GM12892 (cell line): Measurements from ENCODE around the gene NSG1.
"Not testable (repeated sequence)": the region's sequence is repeated elsewhere in the genome, so short reads cannot be mapped to it uniquely, and the experiment has no call there.

ENCODE experiments used
- DNase-seq: peaks from one replicate; pipeline ENCODE4 v3.0.0; 2011; ENCODE audit not compliant: insufficient read length
- FAIRE-seq: peaks from 2 replicates; lab custom pipeline; 2011; peaks lifted over from hg19 to GRCh38; lab: Jason Lieb, UNC
- POLR2A ChIP-seq: IDR thresholded peaks from 2 replicates; pipeline ENCODE4 v1.6.1; 2011; ENCODE audit warnings: low read depth, low read length, control low read depth
- POLR2AphosphoS5 ChIP-seq: IDR thresholded peaks from 2 replicates; pipeline ENCODE4 v1.6.1; 2011; ENCODE audit warnings: low read depth, low read length, control low read depth
- TAF1 ChIP-seq: IDR thresholded peaks from 2 replicates; pipeline ENCODE4 v1.6.1; 2011; ENCODE audit warnings: low read depth, mild to moderate bottlenecking, control low read depth, low read length, borderline replicate concordance

NSG1 gene

DNA sequence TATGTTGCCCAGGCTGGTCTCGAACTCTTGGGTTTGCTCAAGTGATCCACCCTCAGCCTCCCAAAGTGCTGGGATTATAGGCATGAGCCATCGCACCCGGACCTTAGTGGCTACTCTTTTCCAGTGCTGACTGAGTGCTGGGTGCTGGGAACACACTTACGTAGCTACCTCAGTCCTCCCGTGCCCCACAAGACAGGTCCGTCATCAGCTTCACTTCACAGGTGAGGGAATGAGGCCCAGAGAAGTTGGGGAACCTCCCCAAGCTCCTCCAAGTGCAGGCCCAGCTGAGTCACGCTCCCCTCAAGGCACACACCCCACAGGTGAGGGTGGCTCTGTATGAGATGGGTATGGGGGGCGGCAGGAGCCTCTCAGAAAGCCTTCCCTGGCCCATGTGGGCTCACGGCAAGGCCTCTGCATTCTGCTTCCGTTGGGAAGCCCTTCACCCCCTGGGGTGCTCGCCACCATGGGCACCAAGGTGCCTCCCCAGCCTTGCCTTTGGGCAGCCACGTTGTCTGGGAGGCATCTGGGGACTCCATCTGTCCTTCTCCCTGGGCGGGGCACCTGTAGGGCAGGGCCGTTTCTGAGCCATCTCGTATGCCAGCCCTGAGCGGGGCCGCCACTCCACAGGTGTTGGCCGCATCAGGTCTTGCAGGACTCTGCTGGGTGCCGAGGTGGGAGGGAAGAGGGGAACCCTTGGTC lies 28.4 kb downstream of the NSG1 start:
- TF ChIP-seq POLR2AphosphoS5 (no peak), TAF1 (no peak), POLR2A (no peak)
- FAIRE-seq (no peak), DNase-seq (no peak)

DNA sequence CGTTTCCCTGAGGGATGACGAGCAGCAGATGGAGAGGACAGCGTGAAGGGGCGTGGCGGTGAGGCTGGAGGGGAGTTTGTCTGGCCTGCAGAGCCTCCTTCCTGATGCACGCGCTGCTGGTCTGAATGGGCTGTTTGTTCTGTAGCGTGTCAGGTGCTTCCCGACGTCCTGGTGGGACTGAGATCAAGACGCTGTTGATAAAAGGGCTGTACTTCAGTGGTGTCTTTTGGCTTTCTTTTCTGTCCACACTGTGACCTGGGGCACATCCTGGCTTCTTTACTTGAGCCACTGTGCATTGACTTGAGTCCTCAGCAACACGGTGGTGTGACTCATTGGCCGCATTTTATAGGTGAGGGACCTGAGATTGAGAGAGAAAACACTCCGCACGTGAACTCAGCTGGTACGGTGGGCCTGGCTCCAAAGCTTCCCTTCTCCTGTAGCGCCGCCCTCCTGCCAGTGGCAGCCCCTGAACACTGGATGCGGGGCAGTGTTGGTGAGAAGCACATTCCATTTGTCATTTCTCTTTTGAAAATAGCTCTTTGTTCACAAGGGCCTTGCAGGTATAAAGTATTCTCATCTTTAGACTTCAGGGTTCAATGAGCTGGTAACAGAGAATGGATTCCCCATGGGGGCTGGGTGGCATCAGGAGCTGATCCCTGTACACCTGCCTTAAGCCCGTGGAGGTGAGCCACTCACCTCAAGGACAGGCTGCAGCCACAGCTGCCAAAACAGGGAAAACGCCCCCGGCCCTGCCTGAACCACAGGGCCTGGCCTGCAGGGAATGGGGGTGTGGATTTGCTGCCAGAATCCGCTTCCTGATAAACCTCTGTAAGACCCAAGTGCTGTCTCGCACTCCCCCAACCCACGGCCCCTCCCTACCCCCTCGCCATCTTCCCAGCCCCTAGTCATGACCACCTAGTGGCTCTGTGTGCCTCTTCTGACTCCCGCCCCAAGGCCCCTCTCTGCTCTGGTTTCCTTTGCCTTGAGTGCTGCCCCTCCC lies 29.2 kb downstream of the NSG1 start:
- DNase-seq (no peak), FAIRE-seq (no peak)
- TF ChIP-seq TAF1 (no peak), POLR2A (no peak), POLR2AphosphoS5 (no peak)

DNA sequence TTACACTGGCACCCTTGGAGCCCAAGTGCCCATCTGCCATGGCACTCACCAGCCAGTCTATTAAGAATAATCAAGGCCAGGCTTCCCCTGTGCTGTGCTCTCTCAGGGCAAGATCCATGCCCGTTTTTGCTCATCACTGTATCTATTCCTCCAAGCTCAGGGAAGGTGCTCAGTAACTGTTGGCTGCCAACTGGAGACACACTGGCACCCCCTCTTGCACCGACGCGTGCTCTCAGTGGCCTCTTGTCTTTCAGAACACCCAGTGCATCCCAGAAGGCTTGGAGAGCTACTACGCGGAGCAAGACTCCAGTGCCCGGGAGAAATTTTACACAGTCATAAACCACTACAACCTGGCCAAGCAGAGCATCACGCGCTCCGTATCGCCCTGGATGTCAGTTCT lies 30.1 kb downstream of the NSG1 start:
- FAIRE-seq = no peak
- TF ChIP-seq TAF1 (no peak), POLR2AphosphoS5 (no peak), POLR2A (no peak)
- DNase-seq = no peak

DNA sequence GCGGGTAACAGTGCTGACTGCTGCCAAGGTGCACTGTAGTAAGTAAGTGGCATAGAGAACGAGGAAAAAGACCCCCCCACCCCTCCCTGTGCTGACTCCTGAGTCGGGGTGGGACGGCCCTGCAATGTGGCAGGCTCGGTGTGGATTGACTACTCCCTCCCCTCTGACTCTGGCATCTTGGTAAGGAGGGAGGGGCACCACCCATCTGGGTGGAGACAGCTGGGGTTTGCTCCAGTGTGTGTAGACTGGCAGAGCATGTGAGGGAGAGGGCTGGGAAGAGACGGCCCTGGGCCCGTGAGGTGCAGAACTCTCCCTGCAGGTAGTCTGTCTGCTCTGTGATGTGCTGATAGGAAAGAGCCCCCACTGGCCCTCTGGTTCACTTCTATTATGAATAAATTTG lies 31.0 kb downstream of the NSG1 start:
- no peak for TF ChIP-seq TAF1
- no peak for TF ChIP-seq POLR2A
- TF ChIP-seq POLR2AphosphoS5 = no peak
- FAIRE-seq (no peak), DNase-seq (no peak)

DNA sequence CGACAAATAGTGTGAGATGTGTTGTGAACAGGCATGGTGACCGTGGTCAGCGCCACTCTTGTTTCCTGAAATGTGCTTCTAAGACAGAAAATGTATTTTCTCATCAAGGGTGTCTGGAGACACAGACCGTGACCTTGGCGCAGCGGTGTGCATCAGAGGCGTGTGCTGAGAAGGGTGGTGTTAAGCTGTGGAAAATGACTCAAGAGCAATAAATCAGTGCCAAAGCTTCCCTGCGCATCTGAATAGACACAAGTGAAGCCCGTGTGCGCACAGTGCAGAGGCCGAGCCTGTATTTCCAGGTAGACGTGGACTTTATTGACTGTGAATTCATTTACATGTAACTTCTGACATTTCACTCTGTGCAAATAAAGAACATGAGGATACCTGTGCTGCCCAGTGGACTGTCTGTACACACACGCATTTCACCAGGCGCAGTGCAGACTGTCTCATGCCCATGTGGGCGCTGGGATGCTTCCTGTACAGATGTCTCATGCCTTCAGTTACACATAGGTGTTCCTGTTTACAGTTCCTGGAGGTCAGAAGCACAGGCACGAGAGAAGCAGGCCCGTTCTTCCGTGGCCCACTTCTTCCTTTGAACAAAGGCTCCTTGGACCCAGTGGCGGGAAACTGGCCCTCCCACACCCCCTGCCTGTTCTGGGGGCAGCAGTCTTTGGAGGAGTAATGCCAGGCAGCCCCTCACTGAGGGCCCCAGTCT lies 31.9 kb downstream of the NSG1 start:
- FAIRE-seq (no peak), DNase-seq (no peak)
- TF ChIP-seq POLR2A = no peak
- TF ChIP-seq TAF1 = no peak
- TF ChIP-seq POLR2AphosphoS5 = no peak

DNA sequence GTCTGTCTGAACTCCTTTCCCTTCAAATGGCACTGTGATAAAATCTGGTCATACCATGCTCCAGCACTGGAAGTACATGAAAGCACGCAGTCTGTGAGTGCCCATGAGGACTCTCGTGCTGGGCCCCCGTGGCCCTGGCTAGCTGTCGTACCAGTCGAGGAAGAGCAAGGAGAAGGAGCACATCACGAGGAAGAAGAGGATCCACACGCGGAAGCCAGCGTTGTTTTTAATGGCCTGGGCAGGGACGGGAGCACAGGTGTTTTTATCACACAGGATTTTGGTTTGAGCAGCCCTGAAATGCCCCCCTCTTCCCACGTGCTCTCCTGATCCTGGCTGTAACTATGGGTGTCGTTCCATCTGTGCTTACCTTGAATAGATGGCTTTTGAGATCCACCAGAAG lies 33.0 kb downstream of the NSG1 start:
- TF ChIP-seq POLR2A = no peak
- no peak for TF ChIP-seq POLR2AphosphoS5
- TF ChIP-seq TAF1 = no peak
- no peak for FAIRE-seq
- no peak for DNase-seq

DNA sequence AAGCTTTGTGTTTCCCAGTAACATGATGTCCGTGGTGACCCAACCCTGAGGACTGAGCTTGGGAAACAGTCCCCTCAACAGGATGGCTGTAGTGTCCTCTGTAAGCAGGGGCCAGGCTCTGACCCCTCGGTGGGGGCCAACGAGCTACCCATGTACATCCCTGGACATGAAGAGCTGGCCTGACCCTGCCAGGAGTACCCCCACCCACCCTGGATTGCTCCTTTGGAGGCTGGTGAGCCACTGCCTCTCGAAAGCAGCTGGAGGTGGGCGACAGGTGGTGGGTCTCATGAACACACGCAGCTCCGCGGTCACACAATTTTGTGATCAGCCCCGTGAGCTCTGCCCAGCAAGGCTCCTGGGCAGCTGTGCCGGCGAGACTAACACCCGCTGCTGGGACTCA lies 33.5 kb downstream of the NSG1 start:
- no peak for FAIRE-seq
- DNase-seq = no peak
- TF ChIP-seq POLR2AphosphoS5 (no peak), POLR2A (no peak), TAF1 (no peak)

DNA sequence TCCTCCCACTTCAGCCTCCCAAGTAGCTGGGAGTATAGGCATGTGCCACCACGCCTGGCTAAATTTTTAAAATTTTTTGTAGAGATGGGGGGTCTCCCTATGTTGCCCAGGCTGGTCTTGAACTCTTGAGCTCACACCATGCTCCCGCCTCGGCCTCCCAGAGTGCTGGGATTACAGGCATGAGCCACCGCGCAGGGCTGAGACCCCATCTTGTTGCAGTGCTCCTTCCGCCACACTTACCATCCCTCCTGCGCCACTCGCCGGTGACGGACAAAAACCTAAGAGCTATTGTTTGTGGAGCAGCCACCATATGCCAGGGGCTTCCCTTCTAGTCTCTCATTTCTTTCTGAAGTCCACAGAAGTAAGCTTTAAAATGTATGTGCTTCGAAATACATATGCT lies 34.5 kb downstream of the NSG1 start:
- TF ChIP-seq TAF1 (no peak), POLR2AphosphoS5 (no peak), POLR2A (no peak)
- DNase-seq (no peak), FAIRE-seq (no peak)

DNA sequence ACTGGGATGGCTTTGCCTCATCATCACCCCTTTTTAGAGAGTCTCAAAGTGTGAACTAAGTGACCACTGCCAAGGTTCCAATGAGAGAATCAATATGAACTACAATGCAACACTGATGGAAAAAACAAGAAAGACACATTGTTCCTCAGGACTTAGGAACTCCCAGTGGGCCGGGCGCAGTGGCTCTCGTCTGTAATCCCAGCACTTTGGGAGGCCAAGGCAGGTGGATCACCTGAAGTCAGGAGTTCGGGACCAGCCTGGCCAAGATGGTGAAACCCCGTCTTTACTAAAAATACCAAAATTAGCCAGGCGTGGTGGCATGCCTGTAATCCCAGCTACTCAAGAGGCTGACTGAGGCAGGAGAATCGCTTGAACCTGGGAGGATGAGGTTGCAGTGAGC lies 35.2 kb downstream of the NSG1 start:
- FAIRE-seq, DNase-seq: not testable (repeated sequence)

DNA sequence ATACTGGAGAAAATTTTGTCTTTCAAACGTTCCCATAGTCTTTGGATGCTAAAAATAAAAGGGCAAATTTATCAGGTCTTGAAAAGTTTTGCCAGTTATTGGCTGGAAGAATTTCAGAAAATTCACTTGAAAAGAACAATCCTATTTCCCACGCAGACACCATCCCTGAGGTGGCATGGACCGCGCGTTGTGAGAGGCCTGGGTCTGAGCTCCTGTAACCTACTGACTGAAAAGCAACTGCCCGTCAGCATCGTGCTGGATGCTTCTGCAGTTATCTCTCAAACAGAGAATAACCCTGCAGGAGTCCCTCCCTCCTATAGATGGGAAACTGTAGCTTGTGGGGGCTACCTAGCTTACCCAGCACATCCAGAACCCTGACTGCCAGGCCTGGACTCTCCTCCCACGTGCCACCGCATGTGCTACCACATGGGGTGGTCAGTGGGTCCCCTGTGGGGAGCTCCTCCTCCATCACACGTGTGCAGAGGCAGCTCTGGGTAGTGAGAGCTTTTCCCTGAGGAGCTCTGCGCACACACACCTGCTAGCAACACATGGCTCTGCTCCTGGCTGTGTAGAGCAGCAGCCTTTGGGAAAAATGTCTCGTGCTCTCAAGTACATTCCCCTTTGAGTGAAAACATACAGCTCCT lies 36.1 kb downstream of the NSG1 start:
- no peak for DNase-seq
- FAIRE-seq = no peak
- no peak for TF ChIP-seq TAF1
- no peak for TF ChIP-seq POLR2AphosphoS5
- no peak for TF ChIP-seq POLR2A

DNA sequence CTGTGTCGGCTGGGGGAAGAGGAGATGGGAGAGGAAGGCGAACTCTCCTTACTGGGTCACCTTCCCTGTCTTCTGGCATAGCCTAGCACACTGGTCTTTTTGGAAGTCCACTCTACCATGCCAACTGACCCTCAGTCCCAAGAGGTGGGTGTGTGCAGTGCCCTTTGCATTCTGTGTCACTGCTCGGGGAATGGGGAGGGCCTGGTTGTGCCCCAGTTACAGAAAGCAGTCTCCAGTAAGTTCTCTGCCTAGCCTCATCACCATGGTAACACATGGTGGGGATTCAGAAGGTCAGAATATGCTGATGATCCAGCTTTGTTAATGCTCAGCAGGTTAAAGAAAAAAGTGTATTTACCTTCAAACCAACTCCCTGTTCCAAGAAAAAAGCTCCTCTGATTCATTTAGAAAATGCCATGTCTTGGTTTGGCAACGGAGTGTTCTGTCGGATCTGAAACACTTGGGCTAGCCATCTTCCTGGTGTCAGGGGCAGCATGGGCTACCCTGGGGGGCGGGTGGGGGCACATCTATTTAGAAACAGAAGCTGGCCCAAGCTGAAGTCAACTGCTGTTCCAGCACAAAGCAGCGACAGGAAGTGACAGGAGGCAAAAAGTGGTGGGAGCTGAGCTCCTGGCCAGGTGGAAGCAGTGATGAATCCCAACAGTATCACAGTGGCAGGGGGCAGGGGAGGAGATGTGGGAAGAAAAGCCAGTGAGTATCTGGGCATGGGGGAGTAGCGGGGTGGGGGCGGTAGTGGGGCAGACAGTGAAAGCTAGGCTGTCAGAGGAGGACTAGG lies 37.0 kb downstream of the NSG1 start:
- TF ChIP-seq TAF1 = no peak
- FAIRE-seq (no peak), DNase-seq (no peak)
